Endodermal cell (in vitro differentiated cells): Measurements from ENCODE around the gene CABP4. TPM values are rescaled to one million over a fixed set of nuclear protein-coding genes. Genes with fewer than 3 reads are reported as not detected.
A peak's percentile ranks its signal among the peaks of the same experiment; 100 is the strongest.

Experiments used
- DNase-seq: peaks from one replicate; pipeline ENCODE4 v3.0.0-alpha.2; 2017
- H3K27ac ChIP-seq: 2 replicates; pipeline ENCODE4 v1.5.1; 2013; ENCODE audit warnings: mild to moderate bottlenecking, low read depth, low read length, moderate library complexity
- H3K27me3 ChIP-seq: 2 replicates; pipeline ENCODE4 v1.6.1; 2013; ENCODE audit warnings: mild to moderate bottlenecking, low read length, moderate library complexity; ENCODE audit not compliant: insufficient read depth, control insufficient read depth, poor library complexity, severe bottlenecking
- H3K36me3 ChIP-seq: 2 replicates; pipeline ENCODE4 v1.7.0; 2013; ENCODE audit warnings: mild to moderate bottlenecking, low read length, moderate library complexity; ENCODE audit not compliant: control insufficient read depth, insufficient read depth
- H3K4me1 ChIP-seq: one replicate; pipeline ENCODE4 v1.7.0; 2013; ENCODE audit warnings: low read length; ENCODE audit not compliant: control insufficient read depth, insufficient read depth
- H3K4me3 ChIP-seq: 2 replicates; pipeline ENCODE4 v1.5.1; 2013; ENCODE audit warnings: mild to moderate bottlenecking, low read length, moderate library complexity
- H3K9ac ChIP-seq: 2 replicates; pipeline ENCODE4 v1.6.1; 2013; ENCODE audit warnings: mild to moderate bottlenecking, low read length, moderate library complexity; ENCODE audit not compliant: poor library complexity, severe bottlenecking; ENCODE audit errors: extremely low read depth
- H3K9me3 ChIP-seq: 2 replicates; pipeline ENCODE4 v1.6.1; 2013; ENCODE audit warnings: mild to moderate bottlenecking, low read length, moderate library complexity; ENCODE audit not compliant: control insufficient read depth
- H3K27ac Mint-ChIP-seq: 2 replicates; pipeline ENCODE4 v1.8.0; 2020; ENCODE audit warnings: mixed read lengths
- H3K27me3 Mint-ChIP-seq: 2 replicates; pipeline ENCODE4 v1.8.0; 2021; ENCODE audit warnings: mild to moderate bottlenecking, mixed read lengths; ENCODE audit not compliant: insufficient read depth
- H3K36me3 Mint-ChIP-seq: 2 replicates; pipeline ENCODE4 v1.8.0; 2020; ENCODE audit warnings: low read depth, mixed read lengths
- H3K4me1 Mint-ChIP-seq: 2 replicates; pipeline ENCODE4 v1.8.0; 2020; ENCODE audit warnings: mixed read lengths
- H3K4me3 Mint-ChIP-seq: 2 replicates; pipeline ENCODE4 v1.8.0; 2020; ENCODE audit warnings: mild to moderate bottlenecking, moderate library complexity, mixed read lengths
- H3K9me3 Mint-ChIP-seq: 2 replicates; pipeline ENCODE4 v1.8.0; 2020; ENCODE audit warnings: mild to moderate bottlenecking, mixed read lengths
- CTCF ChIP-seq: fragments of 200-600 bp; sonication (generic); conservative IDR thresholded peaks from 2 replicates; pipeline ENCODE4 v1.5.0; 2021; ENCODE audit warnings: antibody characterized with exemption, mild to moderate bottlenecking
- WGBS, 2 experiments: methylation state at CpG; one replicate each; pipeline versions ENCODE4 v1.1.5 to v1.1.7; 2013; ENCODE audit warnings: missing lambda C conversion rate in 2 of 2, mixed read lengths in 1 of 2; ENCODE audit not compliant: insufficient coverage in 1 of 2, insufficient read length in 1 of 2; 5-methylcytosine and 5-hydroxymethylcytosine counted together
- total RNA-seq, 2 donors: library from RNA; stranded (reverse); fragmentation: NEBNext Ultra II Directional in 1 of 2; extraction: Animal tissue kit (Norgen Biotek cat#: 25700) in 1 of 2; gene quantifications; 2 replicates in 1 of 2; 3 replicates in 1 of 2; pipeline ENCODE4 v1.2.1, GENCODE V29; 2021

Gene CABP4
- total RNA-seq, 2 donors from 2014 or later: not detected

- DNase-seq: no peak
These were observed 11.2 kb downstream of the CABP4 start for GRCh38 chr11:67466367-67466766.

GRCh38 chr11:67466962-67467771 lies 12.0 kb downstream of the CABP4 start:
- H3K4me1 ChIP-seq: no peaks in the 10 kb centered on the region
- H3K9me3 ChIP-seq: no peaks in the 10 kb centered on the region
- Mint-ChIP-seq H3K4me1 (peaks cover 9% of the 10 kb centered on the region), H3K27me3 (no peaks in the 10 kb centered on the region), H3K36me3 (peaks cover 4% of the 10 kb centered on the region), H3K4me3 (peak overlapping the region; percentile 85), H3K9me3 (no peaks in the 10 kb centered on the region), H3K27ac (no peak overlapping the region)
- no peak overlapping the region for H3K9ac ChIP-seq
- no peak for TF ChIP-seq CTCF
- H3K4me3 ChIP-seq: no peak overlapping the region
- no peaks in the 10 kb centered on the region for H3K36me3 ChIP-seq
- WGBS, 2 experiments: 87 to 90% methylated on average over 5 to 11 of the region's 11 CpGs
- no peak for DNase-seq
- no peak overlapping the region for H3K27ac ChIP-seq
- no peaks in the 10 kb centered on the region for H3K27me3 ChIP-seq

More at GRCh38 chr11:67466367-67466766, 11.2 kb downstream of the CABP4 start:
- no peaks in the 10 kb centered on the region for H3K4me1 ChIP-seq
- Mint-ChIP-seq H3K4me1 (peaks cover 9% of the 10 kb centered on the region), H3K9me3 (no peaks in the 10 kb centered on the region), H3K4me3 (no peak overlapping the region), H3K27me3 (no peaks in the 10 kb centered on the region), H3K27ac (no peak overlapping the region), H3K36me3 (peaks cover 4% of the 10 kb centered on the region)
- H3K9ac ChIP-seq: no peak overlapping the region
- H3K4me3 ChIP-seq: no peak overlapping the region
- no peak for TF ChIP-seq CTCF
- WGBS, 2 experiments: 94% methylated on average over 5 of the region's 5 CpGs; no CpG with 5 or more reads in 1 of the 2 experiments
- no peaks in the 10 kb centered on the region for H3K36me3 ChIP-seq
- H3K27ac ChIP-seq: no peak overlapping the region
- H3K27me3 ChIP-seq: no peaks in the 10 kb centered on the region
- no peaks in the 10 kb centered on the region for H3K9me3 ChIP-seq

- Mint-ChIP-seq H3K36me3 (peaks cover 4% of the 10 kb centered on the region), H3K4me1 (peaks cover 9% of the 10 kb centered on the region), H3K4me3 (peak overlapping the region; percentile 85), H3K27ac (peak overlapping the region; percentile 90), H3K9me3 (no peaks in the 10 kb centered on the region), H3K27me3 (no peaks in the 10 kb centered on the region)
- H3K27me3 ChIP-seq: no peaks in the 10 kb centered on the region
- DNase-seq: no peak
- no peak overlapping the region for H3K27ac ChIP-seq
- H3K4me3 ChIP-seq: peak overlapping the region; percentile 81
- no peaks in the 10 kb centered on the region for H3K36me3 ChIP-seq
- WGBS, 2 experiments: 82 to 84% methylated on average over 5 of the region's 5 CpGs
- H3K4me1 ChIP-seq: no peaks in the 10 kb centered on the region
- no peaks in the 10 kb centered on the region for H3K9me3 ChIP-seq
- H3K9ac ChIP-seq: peak overlapping the region; percentile 44
- no peak for TF ChIP-seq CTCF
These were observed 12.9 kb downstream of the CABP4 start for GRCh38 chr11:67468056-67468455.
